Ascending aorta (tissue), 2 donors: Measurements from ENCODE around the gene ZNF845. TPM values are rescaled to one million over a fixed set of nuclear protein-coding genes. Genes with fewer than 3 reads are reported as not detected.
"Not testable (repeated sequence)": the region's sequence is repeated elsewhere in the genome, so short reads cannot be mapped to it uniquely, and the experiment has no call there.

Experiments
- DNase-seq, 2 donors: peaks; one replicate each; pipeline ENCODE4 v3.0.0-alpha.2; 2019; ENCODE audit warnings: low spot score in 2 of 2
- H3K27ac ChIP-seq, 2 donors: fragments of 200-600 bp; sonication (generic); one replicate each; pipeline ENCODE4 v1.5.1; 2016 to 2017; ENCODE audit warnings: mild to moderate bottlenecking in 1 of 2
- H3K27me3 ChIP-seq: fragments of 200-600 bp; sonication (generic); one replicate; pipeline ENCODE4 v1.5.1; 2017
- H3K36me3 ChIP-seq, 2 donors: fragments of 200-600 bp; sonication (generic); one replicate each; pipeline ENCODE4 v1.5.1; 2016
- H3K4me1 ChIP-seq, 2 donors: fragments of 200-600 bp; sonication (generic); one replicate each; pipeline ENCODE4 v1.5.1; 2016 to 2017; ENCODE audit warnings: mild to moderate bottlenecking in 1 of 2
- H3K4me3 ChIP-seq, 2 donors: fragments of 200-600 bp; sonication (generic); one replicate each; pipeline ENCODE4 v1.5.1; 2016 to 2017; ENCODE audit warnings: mild to moderate bottlenecking in 1 of 2
- H3K9me3 ChIP-seq, 2 donors: fragments of 200-600 bp; sonication (generic); one replicate each; pipeline ENCODE4 v1.5.1; 2016
- intact Hi-C: fragments of 100-400 bp; cut with DNase I; formaldehyde crosslinking; loops from one replicate; pipeline ENCODE4 v1.15.1; 2023
- total RNA-seq: library from RNA; depleted of rRNA; stranded (reverse); fragments of >200 nt; gene quantifications from one replicate; pipeline ENCODE4 v1.1.0, GENCODE V29; 2016
- TF ChIP-seq, protein P1 (sequence below), 3 experiments: fragments of 200-600 bp in 2 of 3; fragments of 450-650 bp in 1 of 3; sonication (generic) in 2 of 3; IDR thresholded peaks; one replicate each; pipeline ENCODE4 v1.5.1; 2016 to 2019; ENCODE audit warnings: antibody characterized with exemption in 3 of 3, mild to moderate bottlenecking in 1 of 3, moderate library complexity in 1 of 3

ZNF845 gene
- 3.1 TPM for total RNA-seq

DNA sequence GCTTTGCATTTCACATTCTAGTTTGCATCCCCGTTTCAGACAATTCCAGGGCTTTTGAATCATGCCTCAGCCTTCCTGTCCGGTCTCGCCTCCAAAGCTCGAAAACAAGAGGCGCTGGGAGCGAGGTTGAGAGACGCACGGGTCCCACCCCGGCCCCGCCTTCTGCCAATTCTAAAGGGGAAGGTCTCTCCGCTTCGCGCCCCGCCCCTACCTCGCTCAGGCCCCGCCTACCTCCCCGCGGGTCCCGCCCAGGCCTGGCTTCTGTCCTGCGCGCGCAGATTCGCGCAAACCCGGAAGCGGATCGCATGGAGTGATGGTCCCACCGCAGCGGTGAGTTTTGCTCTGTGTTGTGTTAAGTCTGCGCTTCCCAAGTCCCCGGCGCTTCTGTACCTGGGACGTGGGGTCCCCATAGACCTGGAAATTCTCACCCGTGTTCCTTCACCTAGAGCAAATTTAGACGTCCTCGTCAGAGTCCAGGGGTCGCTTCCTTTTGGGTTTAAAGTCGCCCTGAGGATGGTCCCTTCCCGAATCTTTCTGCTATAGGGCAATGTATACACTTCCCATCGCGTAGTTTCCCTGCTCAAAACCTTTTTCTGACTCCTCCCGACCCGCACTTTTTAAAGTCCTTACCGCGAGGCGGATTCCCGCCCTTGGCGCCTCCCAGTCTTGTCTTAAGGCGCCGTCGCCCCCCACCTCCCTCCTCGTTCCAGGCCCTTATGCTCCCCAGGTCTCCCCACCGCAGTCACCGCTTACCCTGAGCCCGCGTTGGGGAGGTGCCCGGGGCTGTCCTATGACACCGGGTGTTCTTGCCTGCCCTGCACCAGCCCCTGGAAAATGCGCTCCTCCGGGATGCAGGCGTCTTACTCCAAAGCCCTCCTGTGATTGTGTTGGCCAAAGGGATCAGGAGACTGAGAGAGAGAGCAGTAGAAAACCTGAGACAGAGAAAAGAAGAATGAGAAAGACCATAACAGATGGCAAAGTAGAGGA is at the start of gene ZNF845:
TSS of gene ZNF845 (plus strand) at position 287 of the 987 bp plus-strand sequence. CDS start 7,559 bp downstream, outside the sequence.
- Histone ChIP-seq H3K36me3 (peaks cover 6 to 16% of the 10 kb centered on the region in 2 donors), H3K4me1 (peaks cover 0 to 4% of the 10 kb centered on the region in 2 donors), H3K4me3 (peak within 1 kb of the TSS; percentile 66 to 73), H3K27ac (peak within 1 kb of the TSS; percentile 77 to 82), H3K27me3 (no peaks in the 10 kb centered on the region), H3K9me3 (peaks cover 0 to 8% of the 10 kb centered on the region in 2 donors)
- DNase-seq, result peak; percentile 75 to 98
- intact Hi-C loops, result loop anchor here (1.0 to 5.0 kb wide), 5 partner anchors 32 to 1129 kb away; partner anchors contain the start of genes LENG9, ZNF525 and ZNF813
- TF ChIP-seq, protein P1, sequence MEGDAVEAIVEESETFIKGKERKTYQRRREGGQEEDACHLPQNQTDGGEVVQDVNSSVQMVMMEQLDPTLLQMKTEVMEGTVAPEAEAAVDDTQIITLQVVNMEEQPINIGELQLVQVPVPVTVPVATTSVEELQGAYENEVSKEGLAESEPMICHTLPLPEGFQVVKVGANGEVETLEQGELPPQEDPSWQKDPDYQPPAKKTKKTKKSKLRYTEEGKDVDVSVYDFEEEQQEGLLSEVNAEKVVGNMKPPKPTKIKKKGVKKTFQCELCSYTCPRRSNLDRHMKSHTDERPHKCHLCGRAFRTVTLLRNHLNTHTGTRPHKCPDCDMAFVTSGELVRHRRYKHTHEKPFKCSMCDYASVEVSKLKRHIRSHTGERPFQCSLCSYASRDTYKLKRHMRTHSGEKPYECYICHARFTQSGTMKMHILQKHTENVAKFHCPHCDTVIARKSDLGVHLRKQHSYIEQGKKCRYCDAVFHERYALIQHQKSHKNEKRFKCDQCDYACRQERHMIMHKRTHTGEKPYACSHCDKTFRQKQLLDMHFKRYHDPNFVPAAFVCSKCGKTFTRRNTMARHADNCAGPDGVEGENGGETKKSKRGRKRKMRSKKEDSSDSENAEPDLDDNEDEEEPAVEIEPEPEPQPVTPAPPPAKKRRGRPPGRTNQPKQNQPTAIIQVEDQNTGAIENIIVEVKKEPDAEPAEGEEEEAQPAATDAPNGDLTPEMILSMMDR (IDR thresholded peaks at IDR 0.05), result no peak

DNA sequence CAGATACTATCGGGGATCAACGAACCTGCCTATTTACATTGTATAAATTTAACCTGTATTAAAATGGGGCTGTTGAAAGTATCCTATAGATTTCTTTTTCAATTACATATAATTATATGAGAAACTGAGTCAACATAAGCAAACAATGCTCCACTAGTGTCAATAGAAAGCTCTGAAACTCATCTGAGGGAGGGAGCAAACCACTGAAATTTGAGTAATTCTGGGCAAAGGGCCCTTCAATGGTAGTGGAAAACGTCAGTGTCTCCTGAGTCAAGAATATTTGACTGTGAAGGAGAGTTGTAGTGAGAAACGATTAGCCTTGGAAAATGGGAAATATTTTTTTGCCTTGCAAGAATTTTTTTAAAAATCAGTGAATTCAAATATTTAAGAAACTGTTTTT is 48.5 kb upstream of the ZNF845 start:
- H3K36me3 ChIP-seq, result no peaks in the 10 kb centered on the region
- H3K4me3 ChIP-seq, result no peak overlapping the region
- no peaks in the 10 kb centered on the region for H3K27me3 ChIP-seq
- intact Hi-C loops, result no loop called here
- H3K9me3 ChIP-seq, result no peaks in the 10 kb centered on the region
- TF ChIP-seq, protein P1 (IDR thresholded peaks at IDR 0.05), result no peak
- DNase-seq, result no peak
- H3K27ac ChIP-seq, result no peak overlapping the region
- H3K4me1 ChIP-seq, result no peaks in the 10 kb centered on the region

DNA sequence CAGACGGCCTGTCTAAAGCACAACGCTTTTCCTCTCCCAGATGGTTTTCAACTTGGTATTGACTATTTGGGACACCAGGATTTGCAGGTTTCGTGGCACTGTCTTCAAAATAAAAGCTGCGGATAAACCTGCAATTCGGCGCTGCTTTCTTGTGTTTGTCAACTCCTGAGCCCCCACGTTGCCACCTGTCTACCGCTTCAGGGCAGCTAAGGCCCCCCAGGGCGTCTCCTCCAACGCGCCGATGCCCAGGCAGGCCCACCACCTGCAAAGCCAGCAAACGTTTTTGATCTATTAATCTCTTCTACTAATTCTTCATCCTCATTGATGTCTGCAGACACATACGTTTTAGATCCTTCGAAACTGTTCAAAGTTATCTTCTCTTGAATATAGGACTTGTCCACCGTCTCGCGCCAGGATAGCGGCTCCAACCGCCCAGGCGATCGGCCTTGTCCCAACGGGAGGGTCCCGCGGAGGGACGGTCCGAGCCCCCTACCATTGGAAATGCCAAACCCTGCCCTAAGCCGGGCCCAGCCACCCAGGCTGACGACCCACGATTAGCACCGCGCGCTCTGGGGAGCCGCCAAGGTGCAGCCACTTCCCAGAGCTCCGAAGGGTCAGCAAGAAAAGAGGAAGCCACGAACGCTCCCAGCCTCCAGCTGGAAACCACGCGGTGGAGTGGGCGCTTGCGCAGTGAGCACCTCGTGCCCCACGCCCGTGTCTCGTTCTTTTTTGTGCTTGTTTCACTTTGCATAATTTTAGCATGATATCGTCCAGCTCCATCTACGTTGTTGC is 42.6 kb upstream of the ZNF845 start:
- Histone ChIP-seq H3K27me3 (no peaks in the 10 kb centered on the region), H3K4me3 (no peak overlapping the region), H3K36me3 (no peaks in the 10 kb centered on the region), H3K27ac (no peak overlapping the region), H3K4me1 (no peaks in the 10 kb centered on the region), H3K9me3 (peaks cover 8 to 34% of the 10 kb centered on the region in 2 donors)
- TF ChIP-seq, protein P1 (IDR thresholded peaks at IDR 0.05), result no peak
- intact Hi-C loops, result no loop called here
- no peak for DNase-seq

DNA sequence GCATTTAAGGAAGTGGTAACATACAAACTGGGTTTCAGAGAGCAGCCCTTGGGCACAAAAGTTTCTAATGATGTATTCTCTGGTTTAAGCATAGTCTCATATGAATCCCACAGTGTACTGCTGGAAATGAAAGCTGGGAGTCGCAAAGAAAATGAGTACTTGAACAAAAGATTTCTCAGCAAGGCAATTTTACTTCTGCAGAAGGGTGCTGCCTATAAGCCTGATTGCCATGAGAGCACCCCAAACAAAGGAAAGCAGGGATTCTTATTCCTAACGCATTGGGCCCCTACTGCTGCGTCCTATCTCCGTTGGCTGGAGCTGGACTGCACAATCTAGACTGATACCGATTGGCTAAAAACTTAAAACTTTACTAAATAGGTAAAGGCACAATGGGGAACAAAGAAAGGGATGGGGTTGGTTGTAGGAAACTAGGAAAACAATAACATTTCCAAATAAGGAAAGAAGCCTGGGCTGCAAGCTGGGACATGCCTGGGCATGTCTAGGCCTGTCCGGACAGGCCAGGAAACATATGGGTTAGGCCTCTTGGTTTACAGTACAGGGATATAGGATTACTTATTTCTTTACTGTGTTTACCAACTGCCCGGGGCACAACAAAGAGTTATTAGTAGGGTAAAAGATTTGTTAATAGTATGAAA is 38.6 kb upstream of the ZNF845 start:
- intact Hi-C loops, result no loop called here
- H3K9me3 ChIP-seq, result peaks cover 8 to 39% of the 10 kb centered on the region in 2 donors
- TF ChIP-seq, protein P1 (IDR thresholded peaks at IDR 0.05), result no peak

DNA sequence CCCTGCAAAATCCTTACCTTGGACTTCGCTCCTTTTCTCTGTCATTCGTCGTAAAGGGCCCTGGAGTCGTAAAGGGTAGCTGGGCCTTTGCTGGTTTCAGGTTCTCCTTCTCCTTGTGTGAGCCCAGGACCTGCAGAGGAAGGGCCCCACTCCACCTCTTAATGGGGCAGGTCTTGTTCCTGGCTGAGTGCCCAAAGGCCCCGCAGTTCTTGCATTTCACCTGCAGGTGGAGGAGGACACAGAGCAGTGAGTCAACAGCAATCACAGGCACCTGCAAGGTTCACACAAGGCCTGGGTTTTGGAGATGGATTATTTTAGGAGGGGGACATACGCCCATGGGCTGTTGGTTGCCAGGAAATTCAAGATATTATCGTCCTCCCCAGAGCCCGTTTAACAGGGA is 32.2 kb upstream of the ZNF845 start:
- H3K27me3 ChIP-seq, H3K4me3 ChIP-seq, H3K4me1 ChIP-seq, H3K9me3 ChIP-seq, DNase-seq, H3K36me3 ChIP-seq, H3K27ac ChIP-seq, intact Hi-C loops: not testable (repeated sequence)

More for the DNA sequence above, 38.6 kb upstream of the ZNF845 start:
- Histone ChIP-seq H3K27me3 (no peaks in the 10 kb centered on the region), H3K27ac (no peak overlapping the region), H3K4me1 (no peaks in the 10 kb centered on the region), H3K4me3 (no peak overlapping the region), H3K36me3 (no peaks in the 10 kb centered on the region)
- DNase-seq, result no peak
